Embryonic facial prominence (tissue), 1 donor: Measurements from ENCODE around the gene HOXA2.

Experiments used
- DNase-seq: peaks from one replicate; pipeline ENCODE4 v3.0.0-alpha.2; 2016; ENCODE audit errors: extremely low spot score

The HOXA2 gene

GRCh38 chr7:27124902-27125689 lies 22.6 kb upstream of the HOXA2 start:
- no peak for DNase-seq

GRCh38 chr7:27124096-27124901 lies 21.8 kb upstream of the HOXA2 start:
- no peak for DNase-seq

- no peak for DNase-seq
These were observed 21.1 kb upstream of the HOXA2 start for GRCh38 chr7:27123477-27124053.

- no peak for DNase-seq
These were observed 20.6 kb upstream of the HOXA2 start for GRCh38 chr7:27123007-27123476.

GRCh38 chr7:27122077-27122910 lies 19.8 kb upstream of the HOXA2 start:
- no peak for DNase-seq

GRCh38 chr7:27121684-27122076 lies 19.2 kb upstream of the HOXA2 start:
- no peak for DNase-seq

- DNase-seq, result no peak
These were observed 17.0 kb upstream of the HOXA2 start for GRCh38 chr7:27119412-27119911.

- DNase-seq, result no peak
These were observed 16.1 kb upstream of the HOXA2 start for GRCh38 chr7:27118580-27118979.

- no peak for DNase-seq
These were observed 15.5 kb upstream of the HOXA2 start for GRCh38 chr7:27117887-27118491.

- no peak for DNase-seq
These were observed 14.7 kb upstream of the HOXA2 start for GRCh38 chr7:27116962-27117886.

GRCh38 chr7:27116031-27116961 lies 13.8 kb upstream of the HOXA2 start:
- DNase-seq, result no peak

- DNase-seq, result no peak
These were observed 12.9 kb upstream of the HOXA2 start for GRCh38 chr7:27115221-27116026.

- DNase-seq, result no peak
These were observed 12.4 kb upstream of the HOXA2 start for GRCh38 chr7:27114881-27115220.

- no peak for DNase-seq
These were observed 11.7 kb upstream of the HOXA2 start for GRCh38 chr7:27113991-27114769.

GRCh38 chr7:27112955-27113949 lies 10.8 kb upstream of the HOXA2 start:
- no peak for DNase-seq

GRCh38 chr7:27112361-27112760 lies 9.9 kb upstream of the HOXA2 start:
- no peak for DNase-seq
